Dedifferentiated amniotic fluid mesenchymal stem cell (primary cell): ENCODE data around the gene SLC27A1.
"Not testable (repeated sequence)": the region's sequence is repeated elsewhere in the genome, so short reads cannot be mapped to it uniquely, and the experiment has no call there.

Experiments
- DNase-seq: peaks from one replicate; pipeline ENCODE4 v3.0.0-alpha.2; 2016; ENCODE audit errors: extremely low spot score

SLC27A1 gene

DNA sequence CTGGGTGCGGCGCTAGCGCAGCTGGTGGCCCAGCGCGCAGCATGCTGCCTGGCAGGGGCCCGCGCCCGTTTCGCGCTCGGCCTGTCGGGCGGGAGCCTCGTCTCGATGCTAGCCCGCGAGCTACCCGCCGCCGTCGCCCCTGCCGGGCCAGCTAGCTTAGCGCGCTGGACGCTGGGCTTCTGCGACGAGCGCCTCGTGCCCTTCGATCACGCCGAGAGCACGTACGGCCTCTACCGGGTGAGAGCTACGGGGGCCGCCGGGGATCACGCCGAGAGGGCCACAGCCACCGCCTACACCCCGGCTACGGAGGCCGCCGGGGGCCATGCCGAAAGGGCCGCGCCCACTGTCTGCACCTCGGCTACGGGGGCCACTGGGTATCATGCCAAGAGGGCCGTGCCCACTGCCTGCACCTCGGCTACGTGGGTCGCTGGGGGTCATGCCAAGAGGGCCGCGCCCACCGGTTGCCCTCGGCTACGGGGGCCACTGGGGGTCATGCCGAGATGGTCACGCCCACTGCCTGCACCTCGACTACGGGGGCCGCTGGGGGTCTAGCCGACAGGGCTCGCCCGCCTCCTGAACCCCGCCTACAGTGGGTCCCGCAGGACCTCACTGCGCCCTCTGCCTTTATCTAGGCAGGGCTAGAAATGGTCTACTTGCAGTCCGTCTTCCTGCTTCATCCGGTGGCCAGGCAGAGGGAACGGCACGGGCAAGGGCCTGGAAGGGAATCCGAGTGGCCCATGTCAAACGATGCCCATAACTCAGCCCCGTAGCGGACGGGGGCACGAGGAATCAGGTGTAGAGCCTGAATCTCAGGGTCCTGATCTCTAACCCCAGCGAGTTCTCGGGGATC lies 41.6 kb downstream of the SLC27A1 start:
- no peak for DNase-seq

DNA sequence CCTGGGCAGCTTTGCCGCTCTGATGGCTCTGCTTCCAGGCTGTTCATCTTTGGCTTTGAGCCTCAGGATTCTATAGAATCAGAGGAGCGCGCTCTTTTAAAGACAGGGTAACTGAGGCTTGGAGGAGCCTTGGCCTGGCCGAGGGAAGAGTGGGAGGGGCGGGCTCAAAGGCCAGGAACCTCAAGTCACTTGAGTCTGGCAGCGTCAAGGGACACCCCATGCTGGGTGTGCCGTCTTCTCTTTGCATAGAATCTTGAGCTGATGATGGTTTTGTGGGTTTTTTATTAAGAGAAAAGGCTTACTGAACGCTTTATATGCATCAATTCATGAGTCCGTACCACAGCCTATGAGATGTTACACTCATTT lies 42.2 kb downstream of the SLC27A1 start:
- no peak for DNase-seq

DNA sequence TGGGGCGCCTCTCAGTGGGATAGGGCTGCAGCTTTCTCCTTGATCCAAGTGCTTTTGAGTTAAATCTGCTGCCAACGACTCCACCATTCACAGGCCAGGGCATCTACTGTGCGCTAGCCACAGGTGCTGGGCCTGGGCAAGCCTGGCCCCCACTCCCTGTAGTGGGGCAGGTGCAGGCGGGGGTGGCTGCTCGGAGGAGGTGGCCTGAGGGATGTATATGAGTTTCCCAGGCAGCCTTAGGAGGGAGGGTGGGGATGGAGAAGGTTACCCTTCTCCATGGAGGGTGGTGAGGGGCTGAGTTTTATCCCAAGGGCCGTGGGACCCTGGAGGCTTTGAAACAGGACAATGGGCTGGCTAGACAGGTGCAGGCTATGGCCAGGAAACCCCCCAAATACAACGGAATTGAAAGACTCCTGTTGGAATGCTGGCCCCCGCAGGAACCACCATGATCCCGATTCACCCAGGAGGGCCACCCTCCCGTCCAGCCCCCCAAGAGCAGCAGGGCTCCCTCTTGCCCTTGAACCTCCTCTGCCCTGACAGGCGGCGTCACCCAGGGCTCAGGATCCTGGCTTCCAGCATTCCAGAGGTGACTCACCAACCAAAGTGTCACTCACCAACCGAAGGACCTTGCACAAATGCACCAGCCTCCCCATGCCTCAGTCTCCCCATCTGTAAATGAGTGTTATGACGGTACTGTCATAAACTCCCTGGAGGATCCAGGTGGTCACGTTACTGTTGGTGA lies 45.3 kb downstream of the SLC27A1 start:
- no peak for DNase-seq

DNA sequence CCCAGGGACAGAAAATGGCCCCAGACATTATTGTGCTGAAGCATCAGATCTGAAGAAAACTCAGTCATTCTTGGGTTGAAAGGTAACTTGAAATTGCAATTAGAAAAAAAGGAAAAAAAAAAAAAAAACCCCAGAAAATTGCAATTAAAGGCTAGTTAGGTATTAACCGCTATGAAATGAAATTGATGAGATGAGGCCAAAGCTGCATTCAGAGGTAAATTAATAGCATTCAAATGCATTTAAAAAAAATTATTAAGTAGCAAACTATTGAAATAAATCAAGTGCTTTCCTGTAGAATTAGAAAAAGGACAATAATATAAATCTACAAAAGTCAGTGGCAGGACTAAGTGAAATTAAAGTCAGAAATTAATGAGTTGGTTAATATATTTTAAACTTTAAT lies 47.6 kb downstream of the SLC27A1 start:
- DNase-seq = no peak

DNA sequence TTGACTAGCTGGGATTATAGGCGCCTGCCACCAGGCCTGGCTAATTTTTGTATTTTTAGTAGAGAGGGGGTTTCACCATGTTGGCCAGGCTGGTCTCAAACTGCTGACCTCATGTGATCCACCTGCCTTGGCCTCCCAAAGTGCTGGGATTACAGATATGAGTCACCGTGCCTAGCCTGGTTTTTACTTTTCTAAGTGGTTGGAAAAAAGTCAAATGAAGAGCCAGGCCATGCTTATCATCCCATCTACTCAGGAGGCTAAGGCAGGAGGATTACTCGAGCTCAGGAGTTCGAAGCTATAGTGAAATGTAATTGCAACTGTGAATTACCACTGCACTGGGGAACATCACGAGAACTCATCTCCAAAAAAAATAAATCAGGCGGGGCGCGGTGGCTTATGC lies 48.3 kb downstream of the SLC27A1 start:
- DNase-seq = not testable (repeated sequence)

DNA sequence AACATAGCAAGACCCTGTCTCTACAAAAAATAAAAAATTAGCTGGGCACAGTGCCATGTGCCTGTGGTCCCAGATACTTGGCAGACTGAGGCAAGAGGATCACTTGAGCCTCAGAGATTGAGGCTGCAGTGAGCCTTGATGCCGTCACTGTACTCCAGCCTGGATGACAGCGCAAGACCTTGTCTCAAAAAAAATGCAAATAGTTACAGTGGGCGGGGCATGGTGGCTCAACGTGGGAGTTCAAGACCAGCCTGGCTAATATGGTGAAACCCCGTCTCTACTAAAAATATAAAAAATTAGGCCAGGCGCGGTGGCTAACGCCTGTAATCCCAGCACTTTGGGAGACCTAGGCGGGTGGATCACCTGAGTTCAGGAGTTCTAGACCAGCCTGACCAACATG lies 49.6 kb downstream of the SLC27A1 start:
- DNase-seq = no peak

DNA sequence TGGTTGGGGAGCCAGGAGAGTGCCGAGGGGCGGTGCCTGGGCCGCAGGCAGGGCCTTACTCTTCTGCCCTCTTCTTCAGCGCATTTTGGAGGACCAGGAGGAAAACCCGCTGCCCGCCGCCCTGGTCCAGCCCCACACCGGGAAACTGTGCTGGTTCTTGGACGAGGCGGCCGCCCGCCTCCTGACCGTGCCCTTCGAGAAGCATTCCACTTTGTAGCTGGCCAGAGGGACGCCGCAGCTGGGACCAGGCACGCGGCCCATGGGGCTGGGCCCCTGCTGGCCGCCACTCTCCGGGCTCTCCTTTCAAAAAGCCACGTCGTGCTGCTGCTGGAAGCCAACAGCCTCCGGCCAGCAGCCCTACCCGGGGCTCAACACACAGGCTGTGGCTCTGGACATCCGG lies 50.5 kb downstream of the SLC27A1 start:
- DNase-seq = no peak

DNA sequence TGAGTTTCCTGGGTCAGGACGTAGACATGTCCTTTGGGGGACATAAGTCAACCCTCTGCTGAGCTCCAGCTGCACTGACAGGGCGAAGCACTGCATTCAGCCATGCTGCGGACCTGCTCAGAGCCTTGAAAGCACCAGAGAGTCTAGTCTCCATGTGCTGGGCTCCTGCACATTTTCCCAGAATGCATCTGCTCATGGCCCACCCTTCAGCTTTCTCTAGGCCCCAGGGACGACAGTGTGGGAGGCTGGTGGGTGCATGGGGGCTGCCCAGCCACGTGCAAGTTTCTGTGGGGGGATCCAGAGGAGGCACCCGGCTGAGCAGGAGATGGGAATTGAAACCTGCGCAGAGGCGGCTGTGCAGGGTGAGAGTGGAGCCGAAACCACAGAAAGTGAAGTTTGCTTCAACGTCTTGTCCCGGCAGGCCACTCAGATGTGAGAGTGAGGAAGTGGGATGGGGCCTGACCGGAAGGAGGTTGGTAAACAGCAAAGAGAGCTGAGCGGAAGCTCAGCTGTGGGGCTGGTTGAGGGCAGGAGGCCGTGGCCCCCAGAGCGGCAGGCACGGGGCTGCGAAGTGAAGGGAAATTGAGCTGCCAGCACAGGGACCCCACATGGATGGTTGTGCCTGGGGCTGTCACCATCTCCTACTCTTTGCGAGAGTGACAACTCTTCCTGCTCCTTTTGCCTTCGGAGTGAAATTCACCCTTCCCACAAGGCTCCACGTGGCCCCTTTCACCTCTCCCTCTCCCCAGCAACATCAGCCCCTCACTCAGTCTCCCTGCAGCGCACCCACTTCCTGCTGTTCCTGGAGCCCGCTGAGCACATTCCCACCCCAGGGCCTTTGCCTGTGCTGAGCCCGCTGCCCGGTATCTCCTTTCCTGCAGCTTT lies 52.9 kb downstream of the SLC27A1 start:
- no peak for DNase-seq

DNA sequence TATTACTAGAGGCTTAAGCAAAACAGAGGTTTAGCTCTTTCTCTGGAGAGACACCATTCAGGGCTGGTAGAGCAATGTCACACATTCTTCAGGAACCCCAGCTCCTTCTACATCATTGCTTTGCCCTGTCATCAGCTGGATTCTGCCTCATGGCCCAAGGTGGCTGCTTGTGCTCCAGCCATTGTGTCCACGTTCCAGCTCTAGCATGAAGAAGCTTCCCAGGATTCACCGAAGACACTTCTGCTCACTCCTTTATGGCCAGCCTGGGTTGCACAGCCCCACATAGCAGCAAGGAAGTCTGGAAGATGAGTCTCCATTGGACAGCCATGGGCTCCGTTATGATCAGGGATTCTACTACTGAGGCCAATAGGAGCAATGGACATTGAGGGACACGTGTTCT lies 54.3 kb downstream of the SLC27A1 start:
- DNase-seq = no peak

DNA sequence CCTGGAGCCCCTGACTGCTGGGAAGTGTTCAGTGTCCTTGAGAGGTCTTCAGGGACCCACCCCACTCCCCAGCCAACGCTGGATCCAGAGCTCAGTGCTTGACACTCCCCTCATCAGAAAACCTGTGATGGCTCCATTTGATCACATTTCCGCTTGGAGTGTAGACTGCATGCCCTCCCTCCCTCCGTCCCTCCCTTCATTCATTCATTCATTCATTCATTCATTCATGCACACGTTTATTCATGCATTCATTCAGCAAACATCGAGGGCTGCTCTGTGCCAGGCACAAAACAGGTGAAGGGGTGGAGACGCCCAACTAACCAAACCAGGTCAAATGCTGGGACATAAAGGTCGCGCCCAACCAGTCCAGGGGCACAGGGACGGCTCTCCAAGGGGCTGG lies 54.8 kb downstream of the SLC27A1 start:
- no peak for DNase-seq

DNA sequence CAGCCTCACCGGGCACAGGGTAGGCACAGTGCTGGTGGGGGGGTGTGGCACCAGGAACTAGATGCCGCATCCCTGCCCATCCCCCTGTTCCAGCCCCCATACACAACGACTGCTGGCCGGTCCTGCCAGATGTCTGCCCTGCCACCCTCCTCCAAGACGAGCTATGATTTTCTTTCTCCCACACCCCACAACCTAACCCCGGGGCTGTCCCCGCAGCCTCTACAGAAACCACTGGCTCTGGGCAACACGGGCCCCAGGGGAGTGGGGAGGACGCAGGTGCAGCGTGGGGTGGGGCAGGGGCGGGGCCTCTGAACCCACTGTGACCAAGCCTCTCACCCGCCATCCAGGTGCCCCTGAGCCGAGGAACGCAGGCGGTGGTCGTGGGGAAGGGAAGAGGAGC lies 56.6 kb downstream of the SLC27A1 start:
- no peak for DNase-seq

DNA sequence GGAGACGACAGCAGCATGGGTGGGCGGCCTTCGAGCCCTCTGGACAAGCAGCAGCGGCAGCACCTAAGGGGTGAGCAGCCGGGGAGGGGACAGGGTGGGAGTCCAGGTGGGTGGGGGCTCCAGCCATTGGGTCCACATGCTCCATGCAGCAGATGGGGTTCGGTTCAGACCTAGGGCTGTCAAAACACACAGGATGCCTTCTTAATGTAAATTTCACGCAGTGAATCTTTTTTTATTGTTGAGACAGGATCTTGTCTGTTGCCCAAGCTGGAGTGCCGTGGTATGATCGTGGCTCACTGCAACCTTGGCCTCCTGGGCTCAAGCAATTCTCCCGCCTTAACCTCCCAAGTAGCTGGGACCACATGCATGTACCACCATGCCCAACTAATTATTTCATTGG lies 57.0 kb downstream of the SLC27A1 start:
- DNase-seq = no peak

DNA sequence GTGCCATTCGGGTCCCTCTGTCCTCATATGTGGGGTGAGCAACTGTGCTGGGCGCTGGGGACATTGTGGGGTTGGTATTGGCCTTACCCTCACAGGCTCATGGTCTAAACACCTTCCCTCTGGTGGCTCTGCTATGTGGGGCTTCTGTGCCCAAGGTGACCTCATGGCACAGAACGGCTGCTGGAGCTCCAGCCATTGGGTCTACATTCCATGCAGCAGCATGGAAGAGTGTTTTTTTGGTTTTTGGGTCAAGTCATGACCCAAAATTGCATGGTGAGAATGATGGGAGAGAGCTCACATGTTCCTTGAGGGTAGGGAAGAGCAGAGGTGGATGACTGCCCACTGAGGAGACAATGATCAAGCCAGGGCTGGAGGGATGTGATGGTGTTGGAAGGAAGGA lies 58.3 kb downstream of the SLC27A1 start:
- DNase-seq = no peak

DNA sequence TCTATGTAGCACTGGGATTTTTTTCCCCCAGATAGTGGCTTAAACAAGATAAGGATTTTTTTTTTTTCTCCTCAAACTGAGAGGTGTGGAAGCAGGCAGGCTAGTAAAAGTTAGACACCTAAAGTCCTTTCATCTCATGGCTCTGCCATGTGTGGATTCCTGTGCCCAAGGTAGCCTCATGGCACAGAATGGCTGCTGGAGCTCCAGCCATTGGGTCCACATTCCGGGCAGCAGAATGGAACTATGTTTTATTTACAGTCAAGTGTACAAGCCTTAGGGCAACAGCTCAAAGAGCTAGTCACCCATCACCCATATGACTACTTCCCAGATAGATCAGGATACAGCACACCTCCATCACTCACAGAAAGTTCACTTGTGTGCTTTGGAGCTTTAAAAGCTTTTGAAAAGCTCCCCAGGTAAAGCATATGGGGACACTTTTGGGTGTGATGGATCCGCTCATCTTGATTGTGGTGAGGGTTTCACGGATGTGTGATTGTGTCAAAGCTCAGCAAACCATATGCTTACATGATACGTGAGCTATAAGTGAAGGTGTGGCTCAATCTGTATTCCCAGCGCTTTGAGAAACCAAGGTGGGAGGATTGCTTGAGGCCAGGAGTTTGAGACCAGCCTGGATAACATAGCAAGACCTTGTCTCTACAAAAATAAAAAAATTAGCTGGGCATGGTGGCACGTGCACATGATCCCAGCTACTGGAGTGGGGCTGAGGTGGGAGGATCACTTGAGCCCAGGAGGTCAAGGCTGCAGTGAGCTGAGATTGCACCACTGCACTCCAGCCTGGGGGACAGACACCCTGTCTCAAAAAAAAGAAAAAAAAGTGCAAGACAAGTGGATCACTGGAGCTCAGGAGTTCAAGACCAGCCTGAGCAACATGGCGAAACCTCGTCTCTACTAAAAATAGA lies 59.2 kb downstream of the SLC27A1 start:
- DNase-seq = no peak

DNA sequence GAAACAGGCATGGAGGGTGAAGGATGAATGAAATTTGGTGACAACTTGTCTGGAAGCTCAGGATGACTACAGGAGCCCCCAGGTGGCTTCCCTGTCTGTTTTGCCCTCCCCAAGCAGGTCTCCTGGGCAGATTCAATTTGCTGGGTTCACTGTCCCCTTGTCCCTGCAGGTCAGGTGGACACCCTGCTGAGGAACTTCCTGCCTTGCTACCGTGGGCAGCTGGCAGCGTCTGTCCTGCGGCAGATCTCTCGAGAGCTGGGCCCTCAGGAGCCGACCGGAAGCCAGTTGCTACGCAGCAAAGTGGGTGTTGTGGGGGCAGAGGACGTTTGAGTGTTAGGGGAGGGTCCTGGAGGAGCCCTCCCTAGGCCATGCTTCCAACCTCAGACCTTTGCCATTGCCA lies 60.3 kb downstream of the SLC27A1 start:
- DNase-seq = no peak

DNA sequence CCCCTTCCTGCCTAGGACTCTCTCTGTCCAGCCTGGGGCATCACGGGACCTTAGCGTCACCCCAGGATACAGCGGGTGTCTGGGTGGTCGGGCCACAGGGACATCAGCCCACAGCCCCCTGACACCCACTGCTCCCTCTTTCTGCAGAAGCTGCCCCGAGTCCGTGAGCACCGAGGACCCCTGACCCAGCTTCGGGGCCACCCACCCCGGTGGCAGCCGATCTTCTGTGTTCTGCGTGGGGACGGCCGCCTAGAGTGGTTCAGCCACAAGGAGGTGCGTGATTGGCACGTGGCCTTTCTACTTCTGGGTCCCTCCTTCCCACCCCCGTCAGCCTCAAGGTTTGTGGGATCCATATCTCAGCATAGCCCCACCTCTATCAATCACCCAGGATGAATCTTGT lies 61.8 kb downstream of the SLC27A1 start:
- no peak for DNase-seq

DNA sequence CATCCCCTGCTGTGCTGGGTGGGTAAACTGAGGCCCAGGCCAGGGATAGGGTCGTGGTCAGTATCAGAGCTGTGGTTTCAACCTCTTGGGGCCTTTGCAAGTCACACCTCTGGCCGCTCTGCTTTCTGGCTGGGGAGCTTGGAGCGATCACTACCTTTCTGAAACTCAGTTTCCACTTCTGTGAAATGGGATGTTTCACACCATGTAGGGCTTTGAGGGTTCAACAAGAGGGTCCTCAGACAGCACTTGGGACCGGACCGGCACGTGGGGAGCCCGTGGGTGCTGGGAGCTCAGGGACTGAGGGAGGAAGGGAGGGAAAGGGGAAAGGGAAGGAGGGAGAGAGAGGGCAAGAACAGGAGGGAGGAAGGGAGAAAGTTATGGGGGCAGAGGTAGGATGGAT lies 62.2 kb downstream of the SLC27A1 start:
- DNase-seq = no peak

DNA sequence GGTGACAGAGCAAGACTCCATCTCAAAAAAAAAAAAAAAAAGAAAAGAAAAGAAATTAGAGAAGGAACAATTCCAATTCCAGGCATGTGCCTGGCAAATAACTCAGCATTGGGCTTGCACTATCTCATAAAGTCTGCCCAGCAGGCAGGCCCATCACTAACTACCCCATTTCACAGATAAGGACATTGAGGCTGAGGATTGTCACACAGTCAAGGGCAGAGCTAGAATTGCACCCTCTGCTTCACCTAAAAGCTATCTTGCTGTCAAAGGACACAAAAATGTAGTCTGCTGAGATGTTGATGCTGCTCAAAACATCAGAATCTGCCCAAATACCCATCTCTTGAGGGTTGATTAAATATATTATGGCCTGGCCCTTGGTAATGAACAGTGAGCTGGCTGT lies 64.4 kb downstream of the SLC27A1 start:
- DNase-seq = no peak

DNA sequence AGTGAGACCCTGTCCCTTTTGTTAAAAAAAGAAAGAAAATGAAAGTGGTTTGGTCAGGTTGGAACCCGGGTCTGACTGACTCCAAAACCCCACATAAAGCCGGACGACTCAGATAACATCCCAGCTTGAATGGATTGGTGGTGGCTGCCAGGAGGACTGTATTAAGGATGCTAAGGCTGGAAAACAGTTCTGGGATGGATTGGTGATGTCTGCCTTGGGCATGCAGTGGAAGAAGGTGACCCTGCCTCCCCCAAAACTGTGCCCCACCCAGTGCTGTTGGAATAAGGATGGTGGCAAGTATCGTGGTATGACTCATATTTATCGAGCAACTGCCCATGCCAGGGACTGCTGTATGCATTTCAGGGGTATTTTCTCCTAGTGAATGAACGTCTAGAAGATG lies 66.6 kb downstream of the SLC27A1 start:
- DNase-seq = no peak

DNA sequence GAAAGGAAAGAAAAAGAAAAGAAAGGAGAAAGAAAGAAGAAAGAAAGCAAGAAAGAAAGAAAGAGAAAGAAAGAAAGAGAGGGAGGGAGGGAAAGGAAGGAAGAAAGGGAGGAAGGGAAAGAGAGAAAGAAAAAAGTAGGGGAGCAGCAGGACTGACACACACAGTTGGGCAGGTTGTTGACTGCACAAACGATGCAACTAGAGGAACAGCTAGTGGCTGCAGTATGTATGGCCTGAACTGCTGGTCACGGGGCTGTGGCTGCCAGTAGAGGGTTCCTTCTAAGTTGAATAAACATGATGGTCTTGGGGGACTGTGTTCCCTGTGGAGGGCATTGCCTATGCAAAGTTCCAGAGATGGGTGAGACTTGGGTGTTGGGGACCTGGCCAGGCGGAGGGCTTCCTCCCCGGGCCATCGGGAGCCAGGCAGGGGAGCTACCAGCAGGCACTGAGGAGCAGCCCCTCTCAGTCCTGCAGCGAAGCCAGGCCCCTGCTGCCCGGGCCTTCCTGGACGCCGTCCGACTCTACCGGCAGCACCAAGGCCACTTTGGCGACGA lies 68.4 kb downstream of the SLC27A1 start:
- no peak for DNase-seq
